ENCODE results near the gene WASF2. TPM values are rescaled to one million over a fixed set of nuclear protein-coding genes. Genes with fewer than 3 reads are reported as not detected.

The WASF2 gene
- total and polyA plus RNA-seq, 2 of the 13 experiments (the other 11 are each of a cell fraction or from before 2014, with no cell fraction given), result 10.4 to 27.7 TPM

GRCh38 chr1:27475720-27476119, 14.2 kb downstream of the WASF2 start:
- ChIA-PET POLR2A (interaction anchor here (1.5 kb wide), 1 partner anchor 14 kb away, joined by 7 read pairs; the partner anchor contains the start of gene WASF2), CTCF (ENCODE audit: low intra/inter-chr PET ratio, low total read pairs) (no interaction called here)
- Histone ChIP-seq H3K79me2 (ENCODE audit: insufficient read depth, low read length) (peaks cover 77% of the 10 kb centered on the region), H3K4me3 (replicated peaks in 1 of 3; ENCODE audit: insufficient read depth in 1 of 3, low read depth in 2 of 3, low read length in 3 of 3) (no peak overlapping the region), H3K36me3 (replicated peaks in 1 of 2; ENCODE audit: control insufficient read depth in 1 of 2, insufficient read depth in 2 of 2, low read length in 2 of 2) (no peaks in the 10 kb centered on the region; a peak in 1 of 5 replicates), H4K20me1 (ENCODE audit: insufficient read depth, low read length) (peaks cover 20% of the 10 kb centered on the region; the same call in 1 of the 2 replicates), H2AFZ (ENCODE audit: low read length) (no peak overlapping the region), H3K4me1 (ENCODE audit: insufficient read depth, low read length) (peaks cover 9% of the 10 kb centered on the region; the same call in 1 of the 2 replicates), H3K9ac (ENCODE audit: insufficient read depth, low read depth, low read length) (no peak overlapping the region), H3K27me3 (ENCODE audit: control insufficient read depth in 1 of 2, insufficient read depth in 2 of 2, low read length in 2 of 2) (no peaks in the 10 kb centered on the region), H3K27ac (ENCODE audit: extremely low read length, insufficient read depth, low read length) (no peak overlapping the region), H3K4me2 (ENCODE audit: low read depth, low read length) (no peak overlapping the region), H3K9me3 (ENCODE audit: low read length) (no peaks in the 10 kb centered on the region)
- FAIRE-seq (no peak), DNase-seq (ENCODE audit: low spot score) (no peak), ATAC-seq (no peak)
- no peak for TF ChIP-seq PAWR (CRISPR knock-in tag; IDR thresholded peaks at IDR 0.05; ENCODE audit: borderline replicate concordance)
- no peak for TF ChIP-seq ZFP36 (IDR thresholded peaks at IDR 0.05; ENCODE audit: borderline replicate concordance, low read depth, low read length, partially characterized antibody)
- TF ChIP-seq GFI1 (CRISPR knock-in tag; IDR thresholded peaks at IDR 0.05; ENCODE audit: borderline replicate concordance), result no peak
- TF ChIP-seq FOXO4 (CRISPR knock-in tag; conservative IDR thresholded peaks at IDR 0.05), result no peak
- no peak for TF ChIP-seq ZBTB20 (CRISPR knock-in tag; IDR thresholded peaks at IDR 0.05; ENCODE audit: borderline replicate concordance, low read depth)
- intact Hi-C loops (cut with micrococcal nuclease; ENCODE audit: unreplicated experiment), result no loop called here
- 100% methylated on average over 4 of the region's 4 CpGs for WGBS (ENCODE audit: low lambda C conversion rate)
- BruUV-seq (replicated peaks), result no TSS peak
- in situ Hi-C loops (cut with HindIII; ENCODE audit: extremely low pct_ligation_motif_present, low pct_unique_long_range_greater_than_20kb), result no loop called here

DNA sequence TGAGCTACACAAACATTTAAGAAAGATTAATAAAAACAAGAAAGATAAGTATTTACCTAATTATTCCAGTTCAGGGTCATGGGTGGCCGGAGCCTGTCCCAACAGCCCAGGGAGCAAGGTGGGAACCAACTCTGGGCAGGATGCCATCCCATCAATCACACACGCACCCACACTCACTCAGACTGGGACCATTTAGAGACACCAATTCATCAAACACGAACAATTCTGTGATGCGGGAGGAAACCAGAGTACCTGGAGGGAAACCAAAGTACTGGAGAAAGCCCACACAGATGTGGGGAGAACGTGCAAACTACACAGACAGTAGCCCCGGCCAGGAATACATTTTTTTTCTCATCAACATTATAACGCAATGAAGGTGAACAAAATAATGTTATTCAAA, 16.2 kb downstream of the WASF2 start:
- Histone ChIP-seq H3K27ac (ENCODE audit: extremely low read length, insufficient read depth, low read length) (no peak overlapping the region), H4K20me1 (ENCODE audit: insufficient read depth, low read length) (peaks cover 26% of the 10 kb centered on the region; the same call in 1 of the 2 replicates), H3K9ac (ENCODE audit: insufficient read depth, low read depth, low read length) (no peak overlapping the region), H3K4me1 (ENCODE audit: insufficient read depth, low read length) (peaks cover 29% of the 10 kb centered on the region), H3K4me3 (replicated peaks in 1 of 3; ENCODE audit: insufficient read depth in 1 of 3, low read depth in 2 of 3, low read length in 3 of 3) (no peak overlapping the region), H3K4me2 (ENCODE audit: low read depth, low read length) (no peak overlapping the region), H3K9me3 (ENCODE audit: low read length) (no peaks in the 10 kb centered on the region), H3K36me3 (replicated peaks in 1 of 2; ENCODE audit: control insufficient read depth in 1 of 2, insufficient read depth in 2 of 2, low read length in 2 of 2) (no peaks in the 10 kb centered on the region; a peak in 1 of 5 replicates), H3K27me3 (ENCODE audit: control insufficient read depth in 1 of 2, insufficient read depth in 2 of 2, low read length in 2 of 2) (no peaks in the 10 kb centered on the region), H3K79me2 (ENCODE audit: insufficient read depth, low read length) (peaks cover 82% of the 10 kb centered on the region), H2AFZ (ENCODE audit: low read length) (no peak overlapping the region)
- no peak for DNase-seq (ENCODE audit: low spot score)
- no peak for ATAC-seq
- FAIRE-seq, result no peak
- POLR2A ChIA-PET, result no interaction called here
- BruUV-seq (replicated peaks), result no TSS peak
- WGBS (ENCODE audit: low lambda C conversion rate), result 83% methylated on average over 7 of the region's 7 CpGs
- in situ Hi-C loops (cut with HindIII; ENCODE audit: extremely low pct_ligation_motif_present, low pct_unique_long_range_greater_than_20kb) (no loop called here), intact Hi-C loops (cut with micrococcal nuclease; ENCODE audit: unreplicated experiment) (no loop called here)
- CTCF ChIA-PET (ENCODE audit: low intra/inter-chr PET ratio, low total read pairs), result no interaction called here
- TF ChIP-seq ZBTB42 (CRISPR knock-in tag; IDR thresholded peaks at IDR 0.05) (no peak), DZIP1 (CRISPR knock-in tag; IDR thresholded peaks at IDR 0.05) (no peak), BRCA1 (CRISPR knock-in tag; IDR thresholded peaks at IDR 0.05) (no peak), ZNF17 (CRISPR knock-in tag; IDR thresholded peaks at IDR 0.05) (no peak), NFKB2 (CRISPR knock-in tag; IDR thresholded peaks at IDR 0.05; ENCODE audit: borderline replicate concordance) (no peak), IRX3 (CRISPR knock-in tag; IDR thresholded peaks at IDR 0.05; ENCODE audit: borderline replicate concordance, low read depth) (no peak), ZNF589 (CRISPR knock-in tag; conservative IDR thresholded peaks at IDR 0.05) (no peak), SP4 (CRISPR knock-in tag; IDR thresholded peaks at IDR 0.05) (no peak)
- TF ChIP-seq, protein P1, sequence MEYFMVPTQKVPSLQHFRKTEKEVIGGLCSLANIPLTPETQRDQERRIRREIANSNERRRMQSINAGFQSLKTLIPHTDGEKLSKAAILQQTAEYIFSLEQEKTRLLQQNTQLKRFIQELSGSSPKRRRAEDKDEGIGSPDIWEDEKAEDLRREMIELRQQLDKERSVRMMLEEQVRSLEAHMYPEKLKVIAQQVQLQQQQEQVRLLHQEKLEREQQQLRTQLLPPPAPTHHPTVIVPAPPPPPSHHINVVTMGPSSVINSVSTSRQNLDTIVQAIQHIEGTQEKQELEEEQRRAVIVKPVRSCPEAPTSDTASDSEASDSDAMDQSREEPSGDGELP (IDR thresholded peaks at IDR 0.05; ENCODE audit: borderline replicate concordance, low read depth), result no peak
